T1000 (cell line): ENCODE results near the gene MAPK1.
"Not testable (repeated sequence)": the region's sequence is repeated elsewhere in the genome, so short reads cannot be mapped to it uniquely, and the experiment has no call there.

Source experiments
- DNase-seq: peaks from one replicate; lab custom pipeline; 2025; ENCODE audit warnings: mixed read lengths; lab: John Stamatoyannopoulos, UW

Gene MAPK1

DNA sequence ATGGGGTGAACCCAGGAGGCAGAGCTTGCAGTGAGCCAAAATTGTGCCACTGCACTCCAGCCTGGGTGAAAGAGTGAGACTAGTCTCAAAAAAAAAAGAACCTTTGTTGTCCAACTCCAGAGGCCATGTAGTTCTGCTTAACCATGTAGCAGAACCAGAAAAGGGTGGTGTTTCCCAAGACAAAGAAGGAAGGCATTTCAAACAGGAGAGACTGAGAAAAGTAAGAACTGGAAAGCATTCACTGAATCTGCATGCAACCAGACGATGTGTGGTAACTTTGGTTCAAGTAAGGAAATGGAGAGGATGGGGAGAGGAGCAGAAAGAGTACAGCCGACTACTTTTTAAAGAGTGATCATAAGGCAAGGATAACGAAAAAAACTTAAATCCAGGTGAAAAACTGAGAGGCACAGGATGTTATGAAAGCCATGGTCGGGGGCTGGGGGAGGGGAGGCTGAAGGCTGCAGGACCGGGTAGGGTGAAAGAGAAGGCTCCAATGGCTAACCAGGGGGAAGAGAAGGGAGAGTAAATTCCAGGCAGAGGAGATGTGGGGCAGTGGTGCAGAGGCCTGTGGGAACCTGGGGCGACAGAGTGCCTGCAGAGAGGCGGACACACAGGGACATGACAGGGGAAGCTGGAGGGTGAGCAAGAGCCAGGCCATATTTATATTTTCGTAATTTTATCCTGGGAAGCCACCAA, 48.8 kb downstream of the MAPK1 start:
- no peak for DNase-seq

DNA sequence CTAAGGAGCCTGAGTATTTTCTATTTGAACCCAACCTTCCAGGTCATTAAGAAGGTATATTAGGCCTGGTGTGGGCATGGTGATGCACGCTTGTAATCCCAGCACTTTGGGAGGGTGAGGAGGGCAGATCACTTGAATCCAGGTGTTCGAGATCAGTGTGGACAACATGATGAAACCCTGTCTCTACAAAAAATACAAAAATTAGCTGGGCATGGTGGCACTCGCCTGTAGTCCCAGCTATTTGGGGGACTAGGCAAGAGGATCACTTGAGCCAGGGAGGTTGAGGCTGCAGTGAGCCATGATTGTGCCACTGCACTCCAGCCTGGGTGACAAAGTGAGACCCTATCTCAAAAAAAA, 50.0 kb downstream of the MAPK1 start:
- DNase-seq: not testable (repeated sequence)

DNA sequence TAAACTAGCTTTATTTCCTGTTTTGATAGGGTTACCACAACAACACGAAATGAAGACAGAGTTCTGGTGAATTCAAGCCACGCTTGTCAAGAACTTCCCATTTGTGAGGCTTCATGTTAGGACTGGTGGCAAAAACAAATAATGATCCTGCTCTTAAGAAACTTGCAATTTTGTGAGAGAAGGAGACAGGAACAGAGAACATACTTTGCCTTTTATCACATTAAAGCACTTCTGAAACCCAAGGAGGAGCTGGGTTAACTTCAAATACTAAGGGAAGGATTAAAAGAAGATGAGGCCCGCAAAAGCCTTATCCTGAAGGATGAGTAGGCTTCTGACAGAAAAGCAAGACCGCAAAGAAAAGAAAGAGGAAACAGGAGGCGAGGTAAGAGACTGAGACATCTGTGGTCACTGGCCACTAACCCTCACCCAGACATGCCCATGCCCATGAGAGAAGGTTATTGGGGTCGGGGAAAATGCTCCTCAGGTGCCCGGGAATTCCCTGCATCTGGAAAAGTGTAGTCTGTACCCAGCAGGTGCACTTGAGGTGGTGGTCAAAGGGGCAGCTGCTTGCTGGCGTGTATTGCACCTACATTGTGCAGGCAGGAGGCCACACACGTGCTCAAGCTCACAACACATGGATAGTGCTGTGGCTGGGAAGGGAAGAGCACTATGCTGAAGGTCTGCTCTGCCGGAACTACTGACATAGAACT, 50.5 kb downstream of the MAPK1 start:
- no peak for DNase-seq

DNA sequence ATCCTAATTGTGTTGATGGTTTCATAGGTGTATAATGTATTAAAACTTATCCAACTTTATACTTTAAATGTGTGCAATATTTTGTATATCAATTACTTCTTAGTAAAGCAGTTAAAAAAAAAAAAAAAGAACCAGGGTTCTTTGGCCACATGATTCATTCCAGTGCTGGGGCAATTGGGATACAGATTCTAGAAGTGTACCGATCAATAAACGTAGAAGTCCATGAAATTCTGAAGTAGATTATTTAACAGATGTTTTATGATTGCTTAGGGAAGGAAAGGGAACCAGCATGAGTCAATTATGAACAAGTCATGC, 51.0 kb downstream of the MAPK1 start:
- DNase-seq: peak; percentile 20

DNA sequence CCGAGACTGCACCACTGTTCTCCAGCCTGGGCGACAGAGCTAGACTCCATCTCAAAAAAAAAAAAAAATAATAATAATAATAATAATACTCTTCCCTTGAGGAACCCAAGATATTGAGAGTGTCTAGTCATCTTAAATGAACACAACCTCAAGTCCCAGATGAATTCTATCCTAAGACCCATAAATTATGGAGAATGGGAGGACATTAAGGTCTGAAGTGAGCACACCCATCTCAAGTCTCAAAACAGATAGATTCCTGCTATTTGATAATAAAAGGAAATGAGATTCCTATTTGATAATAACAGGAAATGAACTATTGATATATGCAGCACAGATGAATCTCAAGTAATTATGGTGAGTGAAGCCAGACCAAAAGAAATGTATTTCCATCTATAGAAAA, 51.5 kb downstream of the MAPK1 start:
- DNase-seq: no peak

DNA sequence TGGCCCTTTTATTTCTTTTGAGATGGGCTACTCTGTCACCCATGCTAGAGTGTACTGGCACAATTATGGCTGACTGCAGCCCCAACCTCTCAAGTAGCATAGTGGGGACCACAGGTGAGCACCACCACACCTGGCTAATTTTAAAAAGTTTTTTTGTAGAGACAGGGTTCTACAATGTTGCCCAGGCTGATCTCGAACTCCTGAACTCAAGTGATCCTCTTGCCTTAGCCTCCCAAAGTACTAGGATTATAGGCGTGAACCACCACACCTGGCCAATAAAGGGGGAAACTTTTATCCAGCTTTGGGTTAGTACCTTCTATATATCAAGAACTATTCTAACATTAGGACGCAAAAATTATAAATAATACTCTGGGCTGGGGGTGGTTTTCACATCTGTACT, 52.1 kb downstream of the MAPK1 start:
- DNase-seq: no peak

DNA sequence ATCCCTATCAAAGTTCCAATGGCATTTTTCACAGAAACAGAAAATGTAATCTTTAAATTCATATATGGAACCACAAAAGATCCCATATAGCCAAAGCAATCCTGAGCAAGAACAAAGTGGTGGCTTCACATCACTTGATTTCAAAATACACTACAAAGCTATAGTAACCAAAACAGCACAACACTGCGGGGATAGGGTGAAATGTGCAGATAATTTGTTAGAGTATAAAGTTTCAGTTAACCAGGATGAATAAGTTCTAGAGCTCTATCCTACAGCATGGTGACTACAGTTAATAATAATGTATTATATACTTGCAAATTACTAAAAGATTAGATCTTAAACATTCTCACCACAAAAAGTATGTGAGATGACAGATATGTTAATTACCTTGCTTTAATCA, 55.5 kb downstream of the MAPK1 start:
- DNase-seq: no peak

DNA sequence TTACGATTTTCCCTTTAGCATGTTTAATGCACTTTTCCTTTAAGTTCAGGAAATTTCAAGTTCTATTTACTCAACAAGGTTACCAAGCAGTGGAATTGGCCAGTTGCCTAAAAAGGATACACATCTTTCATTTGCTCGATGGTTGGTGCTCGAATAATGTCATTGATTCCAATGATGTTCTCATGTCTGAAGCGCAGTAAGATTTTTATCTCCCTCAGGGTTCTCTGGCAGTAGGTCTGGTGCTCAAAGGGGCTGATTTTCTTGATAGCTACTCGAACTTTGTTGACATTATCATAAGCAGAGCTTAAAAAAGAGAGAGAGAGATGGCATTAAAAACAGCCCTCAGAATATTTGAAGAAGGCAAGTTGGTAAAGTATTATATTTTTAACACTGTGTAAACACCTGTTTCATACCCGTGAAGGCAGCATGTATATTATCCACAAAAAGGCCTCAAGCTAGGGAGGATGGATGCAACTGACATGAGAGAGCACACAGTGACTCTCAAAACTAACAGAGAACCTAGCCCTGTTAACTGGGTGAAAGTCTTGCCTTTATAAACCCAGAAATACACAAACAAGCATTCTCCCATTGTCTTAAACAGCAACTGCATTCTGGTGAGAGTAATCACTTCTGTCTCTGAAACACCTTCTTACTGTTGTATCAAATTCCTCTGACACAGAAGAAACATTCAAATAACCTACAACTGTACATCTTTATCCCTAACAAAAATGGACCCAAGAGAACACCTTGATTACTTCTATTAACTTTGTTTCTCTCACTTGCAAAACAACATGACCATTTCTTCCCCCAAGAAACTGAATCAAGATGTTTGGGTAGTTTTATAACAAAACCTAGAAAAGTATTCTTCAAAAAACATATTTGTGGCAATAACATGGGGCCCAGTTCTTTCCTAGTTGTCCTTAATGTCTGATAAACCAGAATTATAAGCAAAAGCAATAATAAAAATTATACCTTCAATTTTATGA, 59.6 kb downstream of the MAPK1 start:
- no peak for DNase-seq

DNA sequence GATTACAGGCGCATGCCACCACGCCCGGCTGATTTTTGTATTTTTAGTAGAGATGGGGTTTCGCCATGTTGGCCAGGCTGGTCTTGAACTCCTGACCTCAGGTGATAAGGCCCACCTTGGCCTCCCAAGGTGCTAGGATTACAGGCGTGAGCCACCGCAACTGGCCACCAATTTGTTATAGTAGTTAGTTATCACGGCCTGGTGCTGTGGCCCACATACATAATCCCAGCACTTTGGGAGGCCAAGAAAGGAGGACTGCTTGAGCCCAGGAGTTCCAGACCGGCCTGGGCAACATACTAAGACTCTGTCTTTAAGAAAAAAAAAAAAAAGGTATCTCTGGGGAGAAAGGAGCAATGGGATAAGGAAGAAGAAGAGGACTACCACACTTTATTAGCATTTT, 62.1 kb downstream of the MAPK1 start:
- not testable (repeated sequence) for DNase-seq

DNA sequence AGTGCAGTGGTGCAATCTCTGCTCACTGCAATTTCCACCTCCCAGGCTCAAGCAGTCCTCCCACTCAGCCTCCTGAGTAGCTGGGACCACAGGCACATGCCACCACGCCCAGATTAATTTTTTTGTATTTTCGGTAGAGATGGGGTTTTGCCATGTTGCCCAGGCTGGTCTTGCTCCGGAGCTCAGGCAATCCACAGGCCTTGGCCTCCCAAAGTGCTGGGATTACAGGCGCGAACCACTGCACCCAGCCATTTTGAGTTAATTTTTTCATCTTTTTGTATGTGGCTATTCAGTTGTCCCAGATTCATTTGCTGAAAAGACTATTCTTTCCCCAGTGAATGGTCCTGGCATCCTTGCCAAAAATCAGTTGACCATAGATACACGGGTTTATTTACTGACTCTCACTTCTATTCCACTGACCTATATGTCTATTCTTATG, 63.6 kb downstream of the MAPK1 start:
- no peak for DNase-seq

DNA sequence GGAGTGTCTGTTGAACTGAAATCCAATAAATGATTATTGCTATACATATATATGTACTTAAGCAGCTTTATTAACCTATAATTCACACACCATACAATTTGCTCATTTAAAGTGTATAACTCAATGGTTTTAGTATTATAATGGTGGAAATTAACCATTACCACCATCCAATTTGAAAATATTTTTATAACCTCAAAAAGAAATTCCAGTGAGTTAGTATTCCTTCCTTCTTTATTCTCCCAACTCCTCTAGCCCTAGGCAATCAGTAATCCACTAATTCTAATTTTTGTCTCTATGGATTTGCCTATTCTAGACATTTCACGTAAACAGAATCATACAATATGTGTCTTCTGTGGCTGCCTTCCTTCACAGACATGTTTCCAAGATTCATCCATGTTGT, 64.8 kb downstream of the MAPK1 start:
- no peak for DNase-seq

DNA sequence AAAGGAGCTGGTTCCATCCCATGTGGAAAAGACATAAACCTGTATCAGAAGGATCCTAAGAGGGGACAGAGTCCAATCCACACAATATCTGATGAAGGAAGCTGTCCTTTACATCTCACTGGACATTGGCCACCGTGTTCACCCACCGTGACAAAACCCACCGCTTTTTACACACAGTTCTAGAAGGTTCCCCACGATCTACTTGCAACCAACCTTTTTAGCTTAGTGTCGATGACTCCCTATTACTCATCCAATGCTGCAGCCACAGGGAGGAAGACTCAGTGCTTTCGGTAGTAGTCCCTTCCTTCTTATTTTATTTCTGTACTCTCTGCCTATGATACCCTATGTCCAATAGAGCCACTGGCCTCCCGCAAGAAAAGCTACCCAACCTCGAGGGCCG, 65.4 kb downstream of the MAPK1 start:
- no peak for DNase-seq

DNA sequence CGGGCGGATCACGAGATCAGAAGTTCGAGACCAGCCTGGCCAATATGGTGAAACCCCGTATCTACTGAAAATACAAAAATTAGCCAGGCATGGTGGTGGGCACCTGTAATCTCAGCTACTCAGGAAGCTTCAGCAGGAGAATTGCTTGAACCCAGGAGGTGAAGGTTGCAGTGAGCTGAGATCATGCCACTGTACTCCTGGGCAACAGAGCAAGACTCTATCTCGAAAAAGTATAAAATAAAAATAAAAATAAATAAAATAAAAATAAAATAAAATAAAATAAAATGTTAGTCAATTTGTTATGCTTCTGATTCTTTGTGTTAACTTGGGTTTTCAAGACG, 66.2 kb downstream of the MAPK1 start:
- DNase-seq: not testable (repeated sequence)

DNA sequence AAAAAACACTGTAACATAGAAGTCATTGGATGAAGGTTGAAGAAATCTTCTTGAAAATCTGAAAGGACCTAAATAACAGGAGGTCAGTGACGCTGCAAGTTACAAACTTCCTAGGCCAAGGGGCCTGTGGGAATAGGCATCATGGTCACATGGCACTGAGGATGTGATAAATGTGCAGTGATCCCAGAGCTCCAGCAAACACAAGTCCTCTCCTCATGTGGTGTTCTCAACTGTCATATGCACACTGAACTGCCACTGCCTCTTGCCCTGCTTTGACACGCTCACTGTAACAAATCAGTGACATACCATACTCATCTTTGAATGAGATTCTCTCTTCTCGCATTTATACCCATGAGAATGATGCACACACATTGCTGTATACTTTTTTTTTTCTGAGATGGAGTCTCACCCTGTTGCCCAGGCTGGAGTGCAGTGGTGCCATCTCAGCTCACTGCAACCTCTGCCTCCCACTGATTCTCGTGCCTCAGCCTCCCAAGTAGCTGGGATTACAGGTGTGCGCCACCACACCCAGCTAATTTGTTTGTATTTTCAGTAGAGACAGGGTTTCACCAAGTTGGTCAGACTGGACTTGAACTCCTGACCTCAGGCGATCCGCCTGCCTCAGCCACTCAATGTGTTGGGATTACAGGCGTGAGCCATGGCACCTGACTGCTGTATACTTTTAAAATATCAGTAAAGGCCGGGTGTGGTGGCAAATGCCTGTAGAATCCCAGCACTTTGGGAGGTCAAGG, 66.7 kb downstream of the MAPK1 start:
- no peak for DNase-seq

DNA sequence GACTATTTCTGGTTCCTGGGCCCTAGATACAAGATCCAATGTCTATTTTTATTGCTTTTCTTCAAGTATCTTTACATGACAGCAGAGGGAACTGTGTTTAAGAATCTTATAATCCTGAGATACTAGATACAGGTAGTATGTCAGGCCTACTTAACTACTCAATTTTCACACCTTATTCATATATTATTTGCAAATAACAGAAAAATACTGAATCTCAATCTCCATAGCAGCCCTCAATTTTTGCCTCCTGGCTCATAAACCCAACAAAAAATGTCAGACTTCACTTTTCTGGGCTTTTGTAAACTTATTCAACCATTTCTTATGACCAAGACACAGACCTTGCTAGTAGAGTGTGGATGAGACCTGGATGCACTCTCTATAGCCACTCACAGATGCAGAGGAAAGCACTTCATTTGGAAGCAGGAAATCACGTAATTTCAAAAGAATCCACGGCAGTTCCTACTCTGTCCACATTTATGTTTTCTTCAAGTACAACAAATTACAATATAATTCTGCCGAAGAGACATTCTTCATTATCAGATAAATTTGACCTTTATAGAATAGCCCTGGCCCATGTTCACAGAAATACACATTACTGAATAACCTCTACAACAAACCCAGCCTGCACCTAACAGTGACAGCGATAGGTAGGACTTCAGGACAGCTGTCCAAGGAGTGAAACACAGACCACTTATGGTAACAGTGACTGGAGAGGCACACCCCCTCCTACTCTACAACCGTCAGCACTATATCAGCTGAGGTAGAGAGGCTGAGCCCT, 69.8 kb downstream of the MAPK1 start:
- DNase-seq: no peak

DNA sequence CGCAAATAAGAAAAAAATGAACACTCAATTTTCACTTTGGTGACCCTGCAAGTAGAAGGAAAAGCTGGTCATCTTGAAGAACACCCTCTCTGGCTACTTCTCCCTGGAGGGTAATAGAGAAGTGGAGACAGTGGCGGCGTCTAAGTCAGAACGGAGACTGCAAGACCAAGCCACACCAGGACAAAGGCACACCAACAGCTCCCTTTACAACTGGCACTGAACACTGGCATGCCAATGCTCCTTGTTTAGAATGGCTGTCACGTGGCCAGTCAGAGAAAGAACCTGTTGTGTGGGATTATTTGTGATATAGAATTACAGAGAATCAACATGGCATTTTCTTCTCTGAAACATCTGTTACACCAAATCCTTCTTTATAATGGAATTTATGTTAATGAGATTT, 70.6 kb downstream of the MAPK1 start:
- no peak for DNase-seq

DNA sequence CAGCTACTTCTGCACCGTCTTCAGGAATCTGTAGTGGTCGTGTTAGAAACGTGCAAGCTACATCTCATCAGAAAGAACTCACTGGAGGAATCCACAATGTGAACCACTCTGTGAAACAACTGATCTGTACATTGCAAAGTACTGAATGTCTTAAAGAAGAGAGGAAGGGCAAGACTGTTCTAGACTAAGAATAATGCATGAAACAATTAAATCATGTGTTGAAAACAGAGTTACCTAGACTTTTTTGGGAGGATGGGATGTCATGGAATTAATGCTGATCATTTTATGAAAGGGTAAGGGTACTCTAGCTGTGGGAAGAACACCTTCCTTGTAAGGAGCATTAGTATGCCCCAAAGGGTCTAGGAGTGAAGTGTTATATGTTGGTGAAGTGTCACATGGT, 71.2 kb downstream of the MAPK1 start:
- DNase-seq: no peak

DNA sequence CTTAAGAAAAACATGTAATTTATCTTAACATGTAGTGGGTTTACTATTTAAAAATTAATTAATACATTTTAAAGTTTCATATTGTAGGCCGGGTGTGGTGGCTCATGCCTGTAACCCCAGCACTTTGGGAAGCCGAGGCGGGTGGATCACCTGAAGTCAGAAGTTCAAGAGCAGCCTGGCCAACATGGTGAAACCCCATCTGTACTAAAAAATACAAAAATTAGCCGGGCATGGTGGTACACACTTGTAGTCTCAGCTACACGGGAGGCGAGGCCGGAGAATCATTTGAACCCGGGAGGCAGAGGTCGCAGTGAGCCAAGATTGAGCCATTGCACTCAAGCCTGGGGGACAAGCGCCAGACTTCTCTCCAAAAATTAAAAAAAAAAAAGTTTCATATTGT, 73.7 kb downstream of the MAPK1 start:
- DNase-seq: not testable (repeated sequence)

DNA sequence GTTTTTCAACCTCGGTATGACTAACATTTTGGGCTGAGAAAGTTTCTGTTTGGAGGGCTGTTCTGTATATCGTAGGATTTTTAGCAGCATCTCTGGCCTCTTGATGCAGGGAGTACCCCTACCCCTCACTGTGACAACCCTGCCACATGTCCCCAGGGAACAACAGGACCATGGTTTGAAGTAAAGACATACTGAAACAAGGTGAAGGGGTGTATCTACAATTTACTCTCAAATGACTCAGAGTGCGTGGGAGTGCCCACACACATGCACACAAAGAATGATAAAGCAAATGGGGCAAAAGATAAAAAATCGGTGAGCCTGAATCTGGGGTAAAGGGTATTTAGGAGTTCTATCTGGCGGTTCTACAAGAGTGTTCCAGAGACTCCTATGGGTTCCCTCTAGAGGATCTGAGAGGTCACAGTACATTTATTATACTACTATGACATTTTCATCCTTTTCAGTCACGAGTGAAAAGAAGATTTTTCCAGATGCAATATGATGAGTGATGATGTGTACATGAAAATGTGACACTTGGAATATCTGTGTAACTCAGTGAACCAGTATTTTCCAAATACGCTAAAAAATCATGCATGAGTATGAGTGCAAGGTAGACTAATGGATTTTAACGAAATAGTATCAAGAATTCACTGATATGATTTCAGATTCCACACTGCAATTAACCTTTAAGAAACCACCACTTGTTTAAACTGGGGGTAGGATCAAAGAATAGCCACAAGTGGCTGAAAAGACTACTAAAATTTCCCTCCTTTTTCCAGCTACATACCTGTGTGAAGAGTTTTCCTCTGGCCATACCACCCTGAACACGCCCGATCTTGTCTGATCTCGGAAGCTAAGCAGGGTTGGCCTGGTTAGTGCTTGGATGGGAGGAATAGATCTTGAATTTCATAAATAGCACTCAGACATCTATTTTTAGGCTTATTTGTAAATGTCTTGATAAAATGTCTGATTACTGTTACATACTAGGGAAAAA, 75.5 kb downstream of the MAPK1 start:
- no peak for DNase-seq
